ENCODE results near the gene ZNF316. TPM values are rescaled to one million over a fixed set of nuclear protein-coding genes. Genes with fewer than 3 reads are reported as not detected.

ZNF316 gene
- total RNA-seq, 1 donor from 2014 or later, result 32.7 TPM

- H3K36me3 Mint-ChIP-seq (ENCODE audit: unreplicated experiment), result peaks cover 38% of the 10 kb centered on the region
- H3K4me1 Mint-ChIP-seq (ENCODE audit: unreplicated experiment), result no peaks in the 10 kb centered on the region
- peaks cover 49% of the 10 kb centered on the region for H3K9me3 Mint-ChIP-seq (ENCODE audit: unreplicated experiment)
- no peak for DNase-seq (ENCODE audit: extremely low spot score, unreplicated experiment)
- H3K4me3 Mint-ChIP-seq (ENCODE audit: unreplicated experiment), result no peak overlapping the region
- TF ChIP-seq, protein P1, sequence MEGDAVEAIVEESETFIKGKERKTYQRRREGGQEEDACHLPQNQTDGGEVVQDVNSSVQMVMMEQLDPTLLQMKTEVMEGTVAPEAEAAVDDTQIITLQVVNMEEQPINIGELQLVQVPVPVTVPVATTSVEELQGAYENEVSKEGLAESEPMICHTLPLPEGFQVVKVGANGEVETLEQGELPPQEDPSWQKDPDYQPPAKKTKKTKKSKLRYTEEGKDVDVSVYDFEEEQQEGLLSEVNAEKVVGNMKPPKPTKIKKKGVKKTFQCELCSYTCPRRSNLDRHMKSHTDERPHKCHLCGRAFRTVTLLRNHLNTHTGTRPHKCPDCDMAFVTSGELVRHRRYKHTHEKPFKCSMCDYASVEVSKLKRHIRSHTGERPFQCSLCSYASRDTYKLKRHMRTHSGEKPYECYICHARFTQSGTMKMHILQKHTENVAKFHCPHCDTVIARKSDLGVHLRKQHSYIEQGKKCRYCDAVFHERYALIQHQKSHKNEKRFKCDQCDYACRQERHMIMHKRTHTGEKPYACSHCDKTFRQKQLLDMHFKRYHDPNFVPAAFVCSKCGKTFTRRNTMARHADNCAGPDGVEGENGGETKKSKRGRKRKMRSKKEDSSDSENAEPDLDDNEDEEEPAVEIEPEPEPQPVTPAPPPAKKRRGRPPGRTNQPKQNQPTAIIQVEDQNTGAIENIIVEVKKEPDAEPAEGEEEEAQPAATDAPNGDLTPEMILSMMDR (IDR thresholded peaks at IDR 0.05), result no peak
- H3K27ac Mint-ChIP-seq (ENCODE audit: unreplicated experiment), result no peak overlapping the region
- H3K27me3 Mint-ChIP-seq (ENCODE audit: unreplicated experiment), result no peaks in the 10 kb centered on the region
These were observed 54.5 kb downstream of the ZNF316 start for GRCh38 chr7:6691609-6692106.

GRCh38 chr7:6700793-6701192, 63.7 kb downstream of the ZNF316 start:
- Mint-ChIP-seq H3K27ac (ENCODE audit: unreplicated experiment) (no peak overlapping the region), H3K4me3 (ENCODE audit: unreplicated experiment) (no peak overlapping the region)
- TF ChIP-seq, protein P1 (IDR thresholded peaks at IDR 0.05), result no peak

DNA sequence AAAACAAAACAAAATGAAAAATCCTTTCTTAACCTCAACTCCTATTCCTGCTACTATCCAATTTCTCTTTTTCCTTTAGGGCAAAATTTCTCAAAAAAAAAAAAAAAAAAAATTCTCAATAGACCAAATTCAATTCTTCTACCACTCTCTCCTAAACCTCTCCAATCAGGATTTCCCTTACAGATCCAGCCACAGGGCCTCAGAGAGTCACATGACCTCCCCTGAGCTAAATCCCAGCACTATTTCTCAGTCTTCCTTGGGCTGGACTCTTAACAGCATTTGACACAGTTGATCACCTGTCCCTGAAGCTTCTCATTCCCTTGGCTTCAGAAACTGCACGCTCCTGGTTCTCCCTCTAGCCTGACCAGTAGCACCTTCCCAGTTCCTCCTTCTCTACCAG, 64.7 kb downstream of the ZNF316 start:
- H3K4me1 Mint-ChIP-seq (ENCODE audit: unreplicated experiment), result peaks cover 23% of the 10 kb centered on the region
- no peak for DNase-seq (ENCODE audit: extremely low spot score, unreplicated experiment)
- H3K27ac Mint-ChIP-seq (ENCODE audit: unreplicated experiment), result no peak overlapping the region
- peaks cover 34% of the 10 kb centered on the region for H3K9me3 Mint-ChIP-seq (ENCODE audit: unreplicated experiment)
- H3K36me3 Mint-ChIP-seq (ENCODE audit: unreplicated experiment), result peaks cover 57% of the 10 kb centered on the region
- TF ChIP-seq, protein P1 (IDR thresholded peaks at IDR 0.05), result no peak
- no peak overlapping the region for H3K4me3 Mint-ChIP-seq (ENCODE audit: unreplicated experiment)
- H3K27me3 Mint-ChIP-seq (ENCODE audit: unreplicated experiment), result no peaks in the 10 kb centered on the region

More at GRCh38 chr7:6700793-6701192, 63.7 kb downstream of the ZNF316 start:
- peaks cover 57% of the 10 kb centered on the region for H3K36me3 Mint-ChIP-seq (ENCODE audit: unreplicated experiment)
- H3K4me1 Mint-ChIP-seq (ENCODE audit: unreplicated experiment), result peaks cover 22% of the 10 kb centered on the region
- DNase-seq (ENCODE audit: extremely low spot score, unreplicated experiment), result no peak
- H3K9me3 Mint-ChIP-seq (ENCODE audit: unreplicated experiment), result peaks cover 34% of the 10 kb centered on the region
- H3K27me3 Mint-ChIP-seq (ENCODE audit: unreplicated experiment), result no peaks in the 10 kb centered on the region

Other genes with a start within 250 kb of the ZNF316 start
- gene DAGLB, start 189.4 kb upstream of the ZNF316 start, total RNA-seq, result 21.5 and 22.4 TPM in 2 replicates
- gene KDELR2, start 153.2 kb upstream of the ZNF316 start, total RNA-seq, result 196 and 197 TPM in 2 replicates
- gene GRID2IP, start 85.9 kb upstream of the ZNF316 start, total RNA-seq, result 0.10 and 0.13 TPM in 2 replicates
- 62.2 and 63.5 TPM in 2 replicates for gene ZDHHC4, start 59.9 kb upstream of the ZNF316 start, total RNA-seq
- 36.5 and 40.3 TPM in 2 replicates for gene INTS15, start 47.3 kb upstream of the ZNF316 start, total RNA-seq
- gene ZNF853, start 21.7 kb upstream of the ZNF316 start, total RNA-seq, result 18.2 and 18.3 TPM in 2 replicates
- gene ZNF12, start 69.6 kb downstream of the ZNF316 start, total RNA-seq, result 23.2 and 25.0 TPM in 2 replicates
- gene RSPH10B2, start 116.8 kb downstream of the ZNF316 start, total RNA-seq, result 0.38 and 0.81 TPM in 2 replicates
- 69.3 and 70.2 TPM in 2 replicates for gene CCZ1B, start 189.0 kb downstream of the ZNF316 start, total RNA-seq